NCI-H2227 treated with DMSO at 0.1 percent for 48 hours (cell line): ENCODE data around the gene UMPS.
"Not testable (repeated sequence)": the region's sequence is repeated elsewhere in the genome, so short reads cannot be mapped to it uniquely, and the experiment has no call there.

Experiments
- DNase-seq: peaks from one replicate; lab custom pipeline; 2025; lab: John Stamatoyannopoulos, UW

Gene UMPS

GRCh38 chr3:124780356-124780755 is 50.1 kb downstream of the UMPS start:
- no peak for DNase-seq

GRCh38 chr3:124780761-124781475 is 50.7 kb downstream of the UMPS start:
- DNase-seq: no peak

GRCh38 chr3:124781476-124782376 is 51.5 kb downstream of the UMPS start:
- DNase-seq: no peak

- DNase-seq: not testable (repeated sequence)
Observed at GRCh38 chr3:124782377-124782712, 52.1 kb downstream of the UMPS start.

GRCh38 chr3:124783696-124784095 is 53.4 kb downstream of the UMPS start:
- no peak for DNase-seq

- DNase-seq: no peak
Observed at GRCh38 chr3:124784686-124785382, 54.6 kb downstream of the UMPS start.

- DNase-seq: no peak
Observed at GRCh38 chr3:124785973-124786372, 55.7 kb downstream of the UMPS start.

GRCh38 chr3:124786511-124787241 is 56.4 kb downstream of the UMPS start:
- no peak for DNase-seq

- DNase-seq: no peak
Observed at GRCh38 chr3:124787476-124788195, 57.4 kb downstream of the UMPS start.

GRCh38 chr3:124788254-124788745 is 58.0 kb downstream of the UMPS start:
- no peak for DNase-seq

- not testable (repeated sequence) for DNase-seq
Observed at GRCh38 chr3:124789103-124789502, 58.9 kb downstream of the UMPS start.

- no peak for DNase-seq
Observed at GRCh38 chr3:124791142-124791541, 60.9 kb downstream of the UMPS start.

GRCh38 chr3:124791639-124792151 is 61.4 kb downstream of the UMPS start:
- DNase-seq: no peak

GRCh38 chr3:124792341-124793040 is 62.2 kb downstream of the UMPS start:
- DNase-seq: no peak

GRCh38 chr3:124793054-124793739 is 62.9 kb downstream of the UMPS start:
- no peak for DNase-seq

GRCh38 chr3:124796477-124796876 is 66.2 kb downstream of the UMPS start:
- DNase-seq: no peak

- DNase-seq: no peak
Observed at GRCh38 chr3:124797426-124797945, 67.2 kb downstream of the UMPS start.
